NCI-H1105 (cell line): Measurements from ENCODE around the gene TNN.
A peak's percentile ranks its signal among the peaks of the same experiment; 100 is the strongest.

ENCODE experiments used
- DNase-seq: peaks from one replicate; lab custom pipeline; 2025; lab: John Stamatoyannopoulos, UW

TNN gene

DNA sequence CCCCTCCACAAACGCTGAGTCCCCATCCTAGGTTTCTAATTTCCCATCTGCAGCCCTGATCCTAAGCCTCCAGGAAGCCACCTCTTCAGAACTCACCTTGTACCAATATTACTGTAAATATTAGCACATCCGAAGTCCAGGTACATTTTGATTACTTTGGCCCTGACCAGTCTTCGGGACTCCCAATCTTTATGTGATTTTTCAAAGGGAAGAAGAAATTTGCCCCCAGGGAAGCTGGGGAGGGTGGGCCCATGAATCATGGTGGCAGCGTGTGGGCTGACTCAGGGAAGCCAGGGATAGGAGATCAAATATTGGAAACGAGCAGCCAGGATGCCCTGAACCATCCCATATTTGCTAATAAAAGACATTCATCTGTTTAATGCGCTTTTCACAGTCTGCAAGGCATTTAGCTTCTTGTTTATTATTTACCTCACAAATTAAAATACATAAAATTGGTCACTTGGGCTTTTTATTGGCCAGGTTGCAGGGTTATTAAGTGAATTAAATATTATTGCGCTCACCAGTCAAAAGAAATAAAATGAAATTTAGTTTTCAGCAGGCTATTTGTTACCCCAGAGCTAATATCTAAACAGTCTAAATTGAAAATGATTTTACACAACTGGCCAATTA lies 78.4 kb downstream of the TNN start:
- no peak for DNase-seq

DNA sequence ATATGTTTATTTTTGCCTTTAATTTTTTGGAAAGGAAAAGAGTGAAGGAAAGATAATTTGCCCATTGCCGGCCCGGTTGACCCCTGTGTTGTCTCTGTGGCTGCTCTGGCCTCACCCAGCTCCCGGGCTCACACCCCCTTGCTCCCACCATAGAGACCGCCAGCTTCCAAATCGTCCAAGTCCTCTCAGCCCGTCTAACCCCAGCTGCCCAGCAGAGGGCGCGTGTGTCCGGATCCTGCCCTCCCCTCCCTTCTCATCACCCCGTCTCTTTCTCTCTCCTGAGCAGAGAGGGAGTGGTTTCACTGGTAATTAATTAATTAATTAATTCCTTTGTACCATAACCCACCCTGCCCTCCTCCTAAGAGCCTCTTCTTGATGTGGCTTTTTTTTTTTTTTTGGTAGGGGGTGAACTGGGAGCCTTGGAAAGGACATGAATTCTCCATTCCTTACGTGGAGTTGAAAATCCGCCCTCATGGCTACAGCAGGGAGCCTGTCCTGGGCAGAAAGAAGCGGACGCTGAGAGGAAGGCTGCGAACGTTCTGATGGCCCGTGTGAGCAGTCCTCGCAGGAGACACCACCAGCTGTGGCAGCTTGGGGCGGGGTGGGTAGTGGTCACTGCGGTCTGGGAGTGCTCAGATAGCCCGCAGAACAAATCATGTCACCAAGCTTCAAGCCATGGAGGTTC lies 79.0 kb downstream of the TNN start:
- peak; percentile 50 for DNase-seq

DNA sequence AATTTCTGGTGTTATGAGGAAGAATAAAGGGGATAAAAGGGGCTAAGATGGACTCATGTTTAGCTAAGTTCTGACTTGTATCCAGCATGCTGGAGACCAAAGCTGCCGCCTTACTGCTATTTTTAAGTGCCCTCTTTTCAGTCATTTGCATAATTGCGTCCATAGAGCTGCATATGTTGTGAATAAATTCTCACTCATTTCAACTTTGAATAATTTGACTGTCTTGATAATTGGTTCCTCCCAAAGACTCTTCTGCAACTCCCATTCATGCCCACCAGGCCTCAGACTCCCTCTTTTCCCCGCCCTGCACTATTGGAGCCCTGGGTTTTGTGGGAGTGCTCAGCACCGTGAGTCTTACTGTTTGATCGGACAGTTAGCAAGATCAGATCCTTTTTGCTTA lies 79.9 kb downstream of the TNN start:
- DNase-seq: no peak

DNA sequence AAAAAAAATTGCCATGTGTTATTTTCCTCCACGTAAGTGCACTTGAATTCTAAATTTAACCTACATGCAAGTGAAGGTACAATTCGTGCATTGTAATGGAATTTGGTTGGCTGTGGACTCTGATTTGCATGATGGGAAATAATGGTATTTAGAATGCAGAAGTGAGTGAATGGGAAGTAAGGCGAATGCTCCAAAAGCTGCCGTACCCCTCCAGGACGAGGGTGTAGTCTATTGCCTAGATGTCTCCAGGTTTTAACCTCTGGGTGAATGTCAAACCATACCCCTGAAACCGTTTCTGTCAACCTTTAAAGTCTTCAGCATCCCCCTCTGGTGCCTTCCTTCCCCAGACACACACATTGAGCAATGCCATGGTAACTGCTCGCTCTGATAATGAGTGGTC lies 80.4 kb downstream of the TNN start:
- no peak for DNase-seq

DNA sequence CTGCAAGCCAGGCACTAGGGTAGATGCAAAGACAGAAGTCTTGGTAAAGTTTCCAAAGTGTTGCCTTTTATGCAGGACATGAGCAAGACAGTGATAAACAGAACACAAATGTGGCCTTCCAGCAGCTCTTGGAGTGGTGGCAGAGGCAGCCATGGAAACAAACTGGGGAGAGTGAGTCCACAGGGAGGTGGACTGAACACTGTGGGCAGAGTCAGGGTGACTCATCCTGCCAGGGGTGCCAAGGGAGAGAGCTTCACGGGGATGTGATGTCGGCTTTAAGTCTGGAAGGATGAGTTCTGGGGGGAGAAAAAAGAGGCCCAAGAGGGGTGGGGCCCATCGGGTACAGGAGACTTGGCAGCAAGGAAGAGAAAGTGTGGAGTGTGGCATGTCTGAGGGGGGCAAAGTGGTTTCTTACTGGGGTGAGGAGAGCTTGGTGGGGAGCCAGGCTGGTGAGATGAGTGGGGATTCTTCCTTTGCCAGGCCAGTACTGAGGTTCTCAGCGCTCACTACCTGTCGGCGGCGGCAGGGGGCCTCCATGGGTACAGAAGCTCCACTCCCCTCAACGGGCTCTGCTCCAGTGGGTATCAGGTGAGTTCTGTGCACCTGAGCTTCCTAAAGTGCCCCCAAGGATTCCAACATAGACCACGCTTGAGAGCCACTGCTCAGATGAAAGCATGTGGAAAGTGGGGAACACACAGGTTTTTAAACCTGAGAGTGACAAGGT lies 83.1 kb downstream of the TNN start:
- no peak for DNase-seq

DNA sequence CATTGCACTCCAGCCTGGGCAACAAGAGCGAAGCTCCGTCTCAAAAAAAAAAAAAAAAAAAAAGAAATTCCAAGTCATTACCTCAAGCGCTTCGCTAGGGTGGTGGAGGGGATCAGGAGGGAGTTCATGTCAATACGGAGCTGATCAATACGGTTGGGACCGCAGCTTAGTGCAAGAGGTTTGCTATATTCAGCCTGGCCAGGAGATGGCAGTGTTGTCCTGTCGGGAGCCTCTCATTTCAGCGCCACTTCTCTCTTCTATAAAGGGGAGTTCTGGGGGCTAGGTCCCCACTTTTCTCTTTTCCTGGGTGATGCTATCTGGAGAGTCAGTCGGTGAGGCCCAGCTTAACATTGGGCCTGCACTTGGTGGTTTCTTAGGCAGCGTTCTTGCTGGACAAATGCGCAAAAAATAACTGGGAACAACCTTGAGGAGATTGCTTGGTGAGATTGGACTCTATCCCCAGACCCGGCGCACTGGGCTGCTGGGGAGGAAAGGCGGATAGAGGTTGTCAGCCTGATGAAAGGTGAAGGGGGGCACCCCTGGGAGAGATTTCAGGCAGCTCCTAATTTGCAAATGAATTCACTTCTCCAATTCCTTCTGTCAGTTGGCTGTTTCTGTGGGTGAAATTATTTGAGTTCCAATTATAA lies 84.5 kb downstream of the TNN start:
- peak; percentile 47 for DNase-seq

DNA sequence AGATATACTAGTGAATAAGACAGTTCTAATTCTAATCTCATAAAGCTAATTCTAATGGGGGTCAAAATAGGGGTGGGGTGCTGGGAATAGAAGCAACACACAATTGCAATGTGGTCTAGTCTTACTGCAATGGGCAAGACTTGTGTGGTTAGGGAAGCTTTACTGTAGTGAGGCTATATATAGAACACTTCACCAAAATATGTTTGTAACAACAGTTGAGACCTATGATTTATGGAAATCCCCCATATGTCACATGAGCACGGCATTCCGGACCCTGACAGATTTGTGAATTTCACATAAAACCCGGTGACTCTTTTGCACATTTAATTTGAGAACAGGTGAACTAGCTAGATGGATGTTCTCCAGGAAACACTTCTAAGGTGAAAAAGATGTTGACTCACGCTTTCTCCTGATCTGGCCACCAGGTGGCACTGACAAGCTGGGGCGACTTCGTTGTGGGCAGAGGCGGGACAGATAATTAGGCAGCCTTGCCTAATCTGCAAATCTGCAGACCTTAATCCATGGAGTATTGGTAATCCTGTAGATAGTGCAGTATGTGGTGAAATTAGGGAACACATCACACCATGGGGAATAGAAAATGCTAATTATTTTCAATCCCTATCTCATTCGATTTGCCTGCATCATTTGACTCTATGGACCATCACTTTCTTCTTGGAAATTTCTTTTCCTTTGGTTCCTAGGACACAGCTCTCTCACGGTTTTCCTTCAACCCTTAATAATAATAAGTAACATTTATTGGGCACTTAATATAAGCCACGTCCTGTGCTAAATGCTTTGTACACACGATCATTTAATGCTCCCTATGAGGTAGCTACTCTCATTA lies 87.2 kb downstream of the TNN start:
- DNase-seq: peak; percentile 68

DNA sequence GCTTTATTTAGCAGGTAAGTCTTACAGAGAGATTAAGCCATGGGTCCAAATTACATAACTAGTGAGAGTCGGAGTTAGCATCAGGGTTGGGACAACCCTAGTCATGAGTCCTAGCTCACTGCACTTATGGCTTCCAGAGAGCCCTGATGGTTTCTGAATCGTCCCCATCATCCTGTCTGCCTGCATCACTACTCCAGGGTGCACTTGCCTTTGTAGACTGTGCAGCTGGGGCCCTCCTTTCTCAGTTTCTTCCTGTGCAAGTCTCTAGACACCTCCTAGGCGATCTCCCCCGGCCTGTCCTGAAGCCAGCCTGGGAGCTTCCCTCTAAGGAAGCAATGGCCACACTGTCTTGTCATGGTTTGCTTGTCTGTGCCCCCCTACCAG lies 87.8 kb downstream of the TNN start:
- DNase-seq: no peak

DNA sequence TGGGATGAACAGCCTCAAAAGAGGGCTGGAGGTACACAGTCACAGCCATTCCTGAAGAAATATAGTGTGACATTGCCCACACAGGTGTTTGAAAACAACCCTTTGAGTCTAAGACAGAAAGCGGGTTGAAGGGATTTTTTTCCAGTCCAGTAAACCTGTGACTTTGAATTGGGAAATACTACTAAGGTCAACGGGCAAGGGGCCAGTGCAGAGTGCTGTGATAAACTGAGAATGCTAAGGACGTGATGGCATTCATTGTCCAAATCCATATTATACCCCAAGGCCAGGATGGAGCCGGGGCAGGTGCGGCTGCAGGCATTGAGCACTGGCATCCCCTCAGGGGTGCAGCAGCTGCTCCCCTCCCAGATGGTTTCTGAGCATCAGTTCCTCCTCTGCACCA lies 88.3 kb downstream of the TNN start:
- DNase-seq: no peak

DNA sequence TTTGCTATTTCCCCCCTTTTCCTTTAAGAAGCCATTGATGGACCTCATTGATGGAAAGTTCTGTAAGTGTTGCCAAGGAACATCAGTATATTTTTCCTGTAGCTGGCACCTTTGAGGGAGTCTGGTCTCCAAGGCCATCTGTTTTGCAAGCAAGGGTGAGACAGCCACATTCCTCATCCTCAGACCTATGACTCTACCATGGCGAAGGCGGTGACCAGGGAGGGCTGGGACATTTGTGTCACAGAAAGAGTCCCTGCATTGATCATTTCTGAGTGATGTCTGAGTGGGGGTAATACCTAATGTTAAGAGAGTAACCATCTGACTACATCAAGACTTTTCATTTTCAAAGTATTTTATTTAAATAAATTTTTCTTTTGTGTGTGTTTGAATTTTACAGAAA lies 89.6 kb downstream of the TNN start:
- no peak for DNase-seq

DNA sequence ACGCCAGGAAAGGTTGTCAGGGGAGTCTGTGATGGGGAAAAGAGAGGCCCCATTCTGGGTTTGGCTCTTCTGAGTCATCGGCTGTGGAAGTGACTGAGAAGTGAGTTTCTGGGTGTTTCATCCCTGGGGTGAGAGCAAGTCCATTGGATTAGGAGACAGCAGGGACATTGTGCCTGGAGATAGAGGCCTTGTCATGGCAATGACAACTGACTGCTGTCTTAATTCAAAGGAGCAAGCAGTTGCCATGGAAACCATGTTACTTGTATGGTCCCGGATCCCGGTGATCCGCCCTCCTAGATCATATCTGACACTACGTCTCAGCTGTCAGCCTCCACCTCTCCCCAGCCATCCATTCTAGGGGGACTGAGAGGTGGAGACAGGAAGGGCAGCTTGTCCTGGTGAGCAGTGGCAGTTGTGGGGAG lies 90.5 kb downstream of the TNN start:
- DNase-seq: no peak

DNA sequence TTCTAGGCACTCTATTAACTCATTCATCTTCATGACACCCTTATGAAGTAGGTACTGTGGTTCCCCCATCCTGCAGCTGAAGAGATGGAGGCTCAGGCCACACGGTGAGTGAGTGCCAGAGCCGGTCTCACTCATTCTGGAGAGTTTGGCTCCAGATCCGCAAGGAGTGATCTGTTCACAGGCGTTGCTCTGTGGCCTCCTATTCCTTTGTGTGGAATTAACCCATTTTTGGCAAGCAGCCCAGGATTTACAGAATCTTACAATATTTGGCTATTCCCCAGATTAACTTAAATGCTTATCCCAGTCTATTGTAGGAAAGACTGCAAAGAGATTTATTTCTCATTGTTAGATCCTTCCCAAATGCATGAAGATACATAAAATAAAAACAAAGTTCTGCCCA lies 95.3 kb downstream of the TNN start:
- DNase-seq: no peak

DNA sequence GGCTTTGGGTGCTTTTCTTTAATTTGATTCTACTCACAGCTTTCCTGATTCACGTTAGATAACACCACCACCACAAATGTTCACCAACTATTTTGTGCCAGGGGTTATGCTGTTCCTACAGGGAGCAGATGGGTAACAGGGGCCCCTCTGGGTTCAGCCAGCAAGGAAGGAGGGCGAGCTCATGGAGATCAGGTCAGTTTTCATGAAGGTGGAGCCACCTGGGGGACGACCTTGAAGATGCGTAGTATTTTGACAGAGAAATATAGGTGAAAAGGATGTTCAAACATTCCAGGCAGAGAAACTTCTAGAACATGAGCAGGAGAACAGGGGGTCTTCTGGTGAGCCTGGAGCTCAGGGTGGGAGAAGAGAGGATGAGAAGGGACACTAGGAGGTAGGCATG lies 96.1 kb downstream of the TNN start:
- DNase-seq: no peak

DNA sequence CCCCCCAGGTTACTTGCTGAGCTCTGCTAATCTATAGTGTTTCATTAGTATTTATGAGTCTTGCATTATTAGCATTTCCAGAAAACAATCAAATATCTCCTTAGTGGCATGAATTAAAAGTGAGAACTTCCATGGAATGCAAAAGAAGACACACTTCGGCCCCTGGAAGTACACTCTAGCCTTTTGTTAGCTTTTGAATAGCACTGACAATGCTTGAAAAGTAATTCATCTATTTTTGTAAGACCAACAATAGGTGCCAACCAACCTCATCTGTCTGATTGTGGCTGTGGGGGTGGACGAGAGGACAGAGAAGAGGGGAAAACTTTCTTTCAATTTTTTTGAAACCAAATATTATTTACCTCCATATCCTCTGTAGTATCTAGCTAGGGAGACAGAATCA lies 97.1 kb downstream of the TNN start:
- DNase-seq: no peak

DNA sequence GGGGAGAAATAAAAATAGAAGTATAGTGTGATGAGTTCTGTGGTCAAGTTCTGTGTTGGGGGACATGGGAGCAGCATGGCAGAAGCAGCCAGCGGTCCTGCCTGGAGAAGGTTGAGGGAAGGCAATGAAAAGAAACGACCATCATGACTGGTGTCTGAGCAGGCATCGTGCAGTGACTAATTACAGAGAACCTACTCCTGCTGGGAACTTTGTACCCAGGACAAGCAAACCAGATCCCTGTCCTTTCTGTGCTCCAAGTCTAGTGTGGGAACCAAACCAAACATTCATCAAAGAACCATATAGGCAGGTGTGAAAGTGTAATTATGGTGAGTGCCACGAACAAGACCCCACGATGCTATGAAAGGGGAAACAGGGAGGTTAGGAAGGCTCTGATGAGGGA lies 99.1 kb downstream of the TNN start:
- no peak for DNase-seq

DNA sequence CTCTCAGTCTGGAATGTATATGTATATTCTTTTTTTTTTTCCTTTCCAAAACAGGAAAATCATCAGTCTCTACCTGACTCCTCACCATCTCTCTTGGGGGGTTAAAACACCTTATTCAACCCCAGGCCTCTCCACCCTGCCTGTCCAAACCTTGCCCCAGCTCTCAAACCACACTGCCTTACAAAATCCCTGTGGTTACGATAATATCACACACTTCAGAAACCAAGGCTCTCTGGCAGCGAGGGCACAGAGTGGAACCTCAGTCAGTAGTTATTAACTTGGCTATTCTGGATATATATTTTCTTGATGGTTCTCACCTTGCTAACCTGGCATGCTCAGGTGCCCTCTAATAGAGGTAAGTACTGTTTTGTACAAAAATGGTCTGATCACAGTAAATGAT lies 100.2 kb downstream of the TNN start:
- no peak for DNase-seq

DNA sequence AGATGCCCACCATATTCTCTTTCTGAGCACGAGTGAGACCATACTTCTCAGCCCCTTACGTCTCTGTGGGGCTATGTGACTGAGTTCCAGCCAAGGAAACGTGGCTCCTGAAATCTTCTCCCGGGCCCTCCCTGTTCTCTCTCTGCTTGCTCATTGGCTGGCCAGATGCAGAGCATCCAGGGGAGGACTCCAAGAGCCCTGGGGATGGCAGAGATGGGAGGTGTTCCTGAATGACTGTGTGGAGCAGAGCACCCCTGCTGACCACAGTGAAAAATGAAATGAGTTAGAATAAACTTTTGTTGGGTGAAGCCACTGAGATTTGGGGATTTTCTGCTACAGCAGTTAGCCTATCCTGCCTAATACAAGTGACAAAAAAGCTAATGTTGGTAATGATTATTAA lies 101.1 kb downstream of the TNN start:
- no peak for DNase-seq

DNA sequence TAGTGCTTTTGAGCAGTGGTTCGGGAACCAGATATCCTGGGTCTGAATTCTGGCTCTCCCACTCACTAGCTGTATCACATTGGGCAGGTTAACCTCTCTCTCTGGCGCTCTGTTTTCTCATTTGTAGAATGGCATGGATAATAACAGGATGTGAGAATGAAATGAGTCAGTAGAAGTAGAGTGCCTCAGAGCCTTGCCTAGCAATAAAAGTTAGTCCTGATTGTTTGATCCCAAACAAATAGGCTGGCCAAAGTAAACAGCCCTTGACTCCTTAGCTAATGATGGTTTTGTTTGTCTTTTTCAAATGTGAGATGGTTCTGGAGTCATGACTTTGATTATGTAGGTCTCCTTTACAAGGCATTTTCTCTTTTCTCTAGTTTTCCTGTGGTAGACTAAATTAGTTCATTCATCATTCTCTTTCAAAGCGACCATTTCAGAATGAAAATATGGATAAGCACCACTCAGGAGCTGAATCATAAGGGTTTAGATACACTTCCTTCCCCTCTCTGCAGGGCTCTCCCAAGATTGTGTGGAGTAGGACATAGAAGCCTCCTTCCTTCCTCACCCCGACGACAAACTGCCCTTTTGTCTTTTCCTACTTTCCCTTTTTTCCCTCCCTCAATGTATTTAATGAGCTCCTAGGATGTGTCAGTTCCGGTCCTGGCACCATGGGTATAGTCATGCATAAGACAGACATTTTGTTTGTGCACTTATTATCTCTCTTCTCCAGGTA lies 101.8 kb downstream of the TNN start:
- DNase-seq: no peak

DNA sequence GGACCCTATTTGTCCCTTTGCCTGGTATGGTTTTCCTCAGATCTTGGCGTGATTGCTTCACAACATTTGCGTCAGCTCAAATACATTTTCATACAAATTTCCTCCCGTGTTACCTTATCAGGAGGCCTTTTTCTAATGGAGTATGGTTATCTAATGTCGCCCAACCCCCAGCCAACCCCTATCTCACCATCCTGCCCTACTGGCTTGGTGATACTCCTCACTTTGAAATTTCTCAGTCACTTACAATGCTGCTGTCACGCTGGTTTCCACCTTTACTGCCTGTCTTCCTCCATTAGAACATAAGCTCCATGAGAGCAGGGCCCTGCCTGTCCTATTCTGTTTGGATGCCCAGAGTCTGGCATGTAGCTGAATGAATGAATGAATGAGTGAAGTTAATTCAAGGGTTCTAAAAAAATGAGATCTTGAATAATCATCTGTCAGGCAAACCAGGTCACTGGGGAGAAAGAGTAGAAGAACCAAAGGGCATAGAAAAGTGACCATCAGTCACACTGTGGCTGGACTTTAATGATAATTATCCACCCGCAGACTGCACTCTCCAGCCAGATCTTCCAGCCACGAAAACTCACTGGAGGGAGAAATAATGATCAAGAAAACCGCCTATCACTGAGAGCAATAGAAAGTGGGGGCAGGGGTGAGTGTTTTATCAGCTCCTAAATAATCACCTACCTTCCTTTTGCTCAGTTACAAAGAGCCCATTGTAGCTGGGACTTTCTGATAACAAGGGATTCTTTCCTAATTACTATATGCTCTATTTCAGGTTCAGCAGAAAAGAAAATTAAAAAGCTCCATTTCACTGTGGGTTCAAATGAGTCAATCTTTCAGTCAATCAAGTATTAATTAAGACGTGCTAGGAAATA lies 103.6 kb downstream of the TNN start:
- DNase-seq: no peak

DNA sequence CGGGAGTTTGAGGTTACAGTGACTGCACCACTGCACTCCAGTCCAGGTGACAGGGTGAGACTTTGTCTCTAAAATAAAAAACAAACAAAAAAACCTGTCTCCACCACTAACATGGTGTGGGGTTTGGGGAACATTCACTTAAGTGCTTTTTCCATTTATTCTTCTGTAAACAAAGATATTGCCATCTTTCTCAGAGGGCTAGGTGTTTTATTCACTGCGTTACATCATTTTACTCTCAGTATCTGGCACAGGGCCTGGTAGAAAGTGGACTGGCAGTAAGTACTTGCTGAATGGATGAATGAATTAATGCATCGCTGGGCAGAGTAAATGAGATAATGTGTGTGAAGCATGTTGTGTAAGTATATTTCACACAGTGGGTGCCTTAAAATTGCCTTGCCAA lies 104.9 kb downstream of the TNN start:
- peak; percentile 13 for DNase-seq
